Measurements from ENCODE around the gene PRDX5.
A peak's percentile ranks its signal among the peaks of the same experiment; 100 is the strongest.
"Not testable (repeated sequence)": the region's sequence is repeated elsewhere in the genome, so short reads cannot be mapped to it uniquely, and the experiment has no call there.

Gene PRDX5

GRCh38 chr11:64305691-64306562 lies 12.0 kb upstream of the PRDX5 start:
- no peak for DNase-seq (ENCODE audit: extremely low spot score)
- ChIA-PET POLR2A (interaction anchor here (2.8 to 7.0 kb wide), 3 partner anchors 11 to 59 kb away, joined by 12 to 79 read pairs (median 49); partner anchors contain the start of genes PPP1R14B, PRDX5 and TRMT112), CTCF (no interaction called here)
- no peak for TF ChIP-seq FOXM1 (IDR thresholded peaks at IDR 0.05; ENCODE audit: borderline replicate concordance)
- no peak for TF ChIP-seq LEF1 (IDR thresholded peaks at IDR 0.05; ENCODE audit: borderline replicate concordance)
- TF ChIP-seq ARNT (IDR thresholded peaks at IDR 0.05), result no peak
- no peak for TF ChIP-seq SP1 (IDR thresholded peaks at IDR 0.05)
- no peak for TF ChIP-seq PKNOX1 (IDR thresholded peaks at IDR 0.05)
- TF ChIP-seq NFRKB (IDR thresholded peaks at IDR 0.05), result no peak
- peak; percentile 43; the same call in 1 of the 2 replicates for TF ChIP-seq L3MBTL2 (conservative IDR thresholded peaks at IDR 0.05)
- no peak for TF ChIP-seq ZNF384 (IDR thresholded peaks at IDR 0.05)

- ChIA-PET POLR2A (interaction anchor here (1.5 to 7.0 kb wide), 2 partner anchors 11 to 48 kb away, joined by 3 to 49 read pairs; partner anchors contain the start of genes PRDX5 and TRMT112), CTCF (no interaction called here)
- TF ChIP-seq ARNT (IDR thresholded peaks at IDR 0.05), result no peak
- no peak for TF ChIP-seq CTBP1 (IDR thresholded peaks at IDR 0.05; ENCODE audit: borderline replicate concordance)
- no peak for TF ChIP-seq HDGF (IDR thresholded peaks at IDR 0.05; ENCODE audit: borderline replicate concordance)
- no peak for TF ChIP-seq PKNOX1 (IDR thresholded peaks at IDR 0.05)
- TF ChIP-seq TARDBP (IDR thresholded peaks at IDR 0.05), result no peak
- TF ChIP-seq ELF4 (IDR thresholded peaks at IDR 0.05), result no peak
- TF ChIP-seq L3MBTL2 (conservative IDR thresholded peaks at IDR 0.05), result no peak
- no peak for TF ChIP-seq LEF1 (IDR thresholded peaks at IDR 0.05; ENCODE audit: borderline replicate concordance)
- no peak for TF ChIP-seq NFRKB (IDR thresholded peaks at IDR 0.05)
- no peak for TF ChIP-seq FOXM1 (IDR thresholded peaks at IDR 0.05; ENCODE audit: borderline replicate concordance)
- no peak for TF ChIP-seq FOXK2 (IDR thresholded peaks at IDR 0.05)
- TF ChIP-seq ZNF384 (IDR thresholded peaks at IDR 0.05), result no peak
- TF ChIP-seq FOXA1 (IDR thresholded peaks at IDR 0.05), result no peak
- no peak for TF ChIP-seq BHLHE40 (IDR thresholded peaks at IDR 0.05; ENCODE audit: borderline replicate concordance)
- no peak for DNase-seq (ENCODE audit: extremely low spot score)
Observed at GRCh38 chr11:64306563-64306875, 11.4 kb upstream of the PRDX5 start.

GRCh38 chr11:64306876-64307622 lies 10.9 kb upstream of the PRDX5 start:
- POLR2A ChIA-PET, result interaction anchor here (1.5 to 7.0 kb wide), 2 partner anchors 10 to 48 kb away, joined by 3 to 49 read pairs; partner anchors contain the start of genes PRDX5 and TRMT112
- no peak for DNase-seq (ENCODE audit: extremely low spot score)

GRCh38 chr11:64307795-64308194 lies 10.1 kb upstream of the PRDX5 start:
- CTCF ChIA-PET; DNase-seq (ENCODE audit: extremely low spot score): not testable (repeated sequence)
- POLR2A ChIA-PET, result interaction anchor here (1.5 to 7.0 kb wide), 2 partner anchors 9 to 47 kb away, joined by 3 to 49 read pairs; partner anchors contain the start of genes PRDX5 and TRMT112

More at GRCh38 chr11:64306876-64307622, 10.9 kb upstream of the PRDX5 start:
- CTCF ChIA-PET, result no interaction called here
- TF ChIP-seq CTBP1 (IDR thresholded peaks at IDR 0.05; ENCODE audit: borderline replicate concordance) (no peak), HDGF (IDR thresholded peaks at IDR 0.05; ENCODE audit: borderline replicate concordance) (no peak), BHLHE40 (IDR thresholded peaks at IDR 0.05; ENCODE audit: borderline replicate concordance) (no peak), FOXK2 (IDR thresholded peaks at IDR 0.05) (no peak), PKNOX1 (IDR thresholded peaks at IDR 0.05) (no peak), LEF1 (IDR thresholded peaks at IDR 0.05; ENCODE audit: borderline replicate concordance) (no peak), L3MBTL2 (conservative IDR thresholded peaks at IDR 0.05) (no peak), NFRKB (IDR thresholded peaks at IDR 0.05) (no peak), FOXM1 (IDR thresholded peaks at IDR 0.05; ENCODE audit: borderline replicate concordance) (no peak)

- TF ChIP-seq NFRKB (IDR thresholded peaks at IDR 0.05) (no peak), FOXM1 (IDR thresholded peaks at IDR 0.05; ENCODE audit: borderline replicate concordance) (no peak), HDGF (IDR thresholded peaks at IDR 0.05; ENCODE audit: borderline replicate concordance) (no peak), FOXA1 (IDR thresholded peaks at IDR 0.05) (no peak), BHLHE40 (IDR thresholded peaks at IDR 0.05; ENCODE audit: borderline replicate concordance) (no peak), ARNT (IDR thresholded peaks at IDR 0.05) (no peak), SUZ12 (IDR thresholded peaks at IDR 0.05) (no peak), TARDBP (IDR thresholded peaks at IDR 0.05) (no peak), LEF1 (IDR thresholded peaks at IDR 0.05; ENCODE audit: borderline replicate concordance) (no peak), ELF4 (IDR thresholded peaks at IDR 0.05) (no peak), ZNF384 (IDR thresholded peaks at IDR 0.05) (no peak), L3MBTL2 (conservative IDR thresholded peaks at IDR 0.05) (no peak), FOXK2 (IDR thresholded peaks at IDR 0.05) (no peak)
- ChIA-PET CTCF (no interaction called here), POLR2A (no interaction called here)
Observed at GRCh38 chr11:64312947-64313346, 5.0 kb upstream of the PRDX5 start.

More at GRCh38 chr11:64312947-64313346, 5.0 kb upstream of the PRDX5 start:
- DNase-seq (ENCODE audit: extremely low spot score), result no peak

All from HEK293T (cell line).